PC-3 (cell line): ENCODE data around the gene KCNIP4.

ENCODE experiments used
- EZH2 ChIP-seq: fragments of 300-600 bp; sonication (generic); IDR thresholded peaks from one replicate; pipeline ENCODE4 v1.6.1; 2017; ENCODE audit warnings: antibody characterized with exemption, mild to moderate bottlenecking, low read length; ENCODE audit not compliant: unreplicated experiment
- EZH2phosphoT487 ChIP-seq: fragments of 300-600 bp; sonication (generic); IDR thresholded peaks from 2 replicates; pipeline ENCODE4 v1.6.1; 2018; ENCODE audit warnings: mild to moderate bottlenecking, antibody characterized with exemption, low read length, borderline replicate concordance
- TF ChIP-seq, protein P1 (sequence below): fragments of 300-600 bp; sonication (generic); conservative IDR thresholded peaks from 2 replicates; pipeline ENCODE4 v1.5.1; 2017; ENCODE audit warnings: antibody characterized with exemption, low read depth, mild to moderate bottlenecking, low read length

DNA sequence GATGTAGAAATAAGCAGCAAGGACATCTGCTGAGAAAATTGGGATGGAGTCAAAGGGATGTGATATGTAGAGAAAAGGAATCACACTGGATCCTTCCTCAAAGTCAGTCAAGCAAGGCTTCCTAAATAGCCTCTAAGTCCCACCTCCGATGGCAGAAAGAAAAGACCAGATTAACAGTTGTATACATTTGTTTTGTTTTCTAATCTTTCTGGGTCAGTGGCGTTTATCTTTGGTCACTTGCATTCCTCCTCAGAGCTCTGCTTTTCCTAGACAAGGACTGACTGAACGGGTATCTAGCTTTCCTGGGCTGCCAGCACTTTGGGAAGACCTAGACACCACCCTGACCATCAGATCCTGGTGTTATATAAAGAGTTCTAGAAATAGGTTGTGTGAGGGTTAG is 1225.1 kb downstream of the KCNIP4 start:
- TF ChIP-seq EZH2: no peak
- TF ChIP-seq, protein P1, sequence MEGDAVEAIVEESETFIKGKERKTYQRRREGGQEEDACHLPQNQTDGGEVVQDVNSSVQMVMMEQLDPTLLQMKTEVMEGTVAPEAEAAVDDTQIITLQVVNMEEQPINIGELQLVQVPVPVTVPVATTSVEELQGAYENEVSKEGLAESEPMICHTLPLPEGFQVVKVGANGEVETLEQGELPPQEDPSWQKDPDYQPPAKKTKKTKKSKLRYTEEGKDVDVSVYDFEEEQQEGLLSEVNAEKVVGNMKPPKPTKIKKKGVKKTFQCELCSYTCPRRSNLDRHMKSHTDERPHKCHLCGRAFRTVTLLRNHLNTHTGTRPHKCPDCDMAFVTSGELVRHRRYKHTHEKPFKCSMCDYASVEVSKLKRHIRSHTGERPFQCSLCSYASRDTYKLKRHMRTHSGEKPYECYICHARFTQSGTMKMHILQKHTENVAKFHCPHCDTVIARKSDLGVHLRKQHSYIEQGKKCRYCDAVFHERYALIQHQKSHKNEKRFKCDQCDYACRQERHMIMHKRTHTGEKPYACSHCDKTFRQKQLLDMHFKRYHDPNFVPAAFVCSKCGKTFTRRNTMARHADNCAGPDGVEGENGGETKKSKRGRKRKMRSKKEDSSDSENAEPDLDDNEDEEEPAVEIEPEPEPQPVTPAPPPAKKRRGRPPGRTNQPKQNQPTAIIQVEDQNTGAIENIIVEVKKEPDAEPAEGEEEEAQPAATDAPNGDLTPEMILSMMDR: no peak
- TF ChIP-seq EZH2phosphoT487: no peak
